Cardiac fibroblast (primary cell): Measurements from ENCODE around the gene PDE4D.
"Not testable (repeated sequence)": the region's sequence is repeated elsewhere in the genome, so short reads cannot be mapped to it uniquely, and the experiment has no call there.

Source experiments
- DNase-seq, 2 donors: peaks; one replicate each; pipeline versions ENCODE4 v3.0.0 to v3.0.0-alpha.2; 2010; ENCODE audit warnings: low read depth in 2 of 2
- H3K4me3 ChIP-seq, 2 donors: replicated peaks in 1 of 2; 1 replicate in 1 of 2; 2 replicates in 1 of 2; pipeline ENCODE4 v1.5.1; 2011; ENCODE audit warnings: low read depth in 2 of 2, low read length in 2 of 2, mild to moderate bottlenecking in 2 of 2, moderate library complexity in 1 of 2
- TF ChIP-seq, protein P1 (sequence below): IDR thresholded peaks from one replicate; pipeline ENCODE4 v1.5.1; 2011; ENCODE audit warnings: low read depth, mild to moderate bottlenecking, low read length, inconsistent platforms

The PDE4D gene

DNA sequence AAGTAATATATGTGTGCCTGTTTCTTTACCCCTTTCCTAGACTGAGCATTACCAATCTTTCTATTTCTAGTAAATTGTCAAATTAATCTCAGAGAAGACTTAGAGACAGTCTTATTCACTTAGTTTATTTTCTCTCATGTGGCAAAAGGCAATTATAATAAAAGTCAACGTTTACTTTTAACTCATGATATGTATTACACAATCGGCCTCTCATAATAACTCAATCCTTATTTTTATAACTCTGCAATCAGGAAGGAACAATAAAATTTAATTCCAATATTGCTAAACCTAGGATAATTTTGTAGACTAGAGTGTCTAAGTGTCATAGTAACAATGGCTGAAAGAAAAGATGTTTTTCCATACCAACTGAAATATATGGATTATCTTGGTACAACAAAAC lies 214.6 kb downstream of the PDE4D start:
- H3K4me3 ChIP-seq = no peak overlapping the region
- DNase-seq = no peak
- TF ChIP-seq, protein P1, sequence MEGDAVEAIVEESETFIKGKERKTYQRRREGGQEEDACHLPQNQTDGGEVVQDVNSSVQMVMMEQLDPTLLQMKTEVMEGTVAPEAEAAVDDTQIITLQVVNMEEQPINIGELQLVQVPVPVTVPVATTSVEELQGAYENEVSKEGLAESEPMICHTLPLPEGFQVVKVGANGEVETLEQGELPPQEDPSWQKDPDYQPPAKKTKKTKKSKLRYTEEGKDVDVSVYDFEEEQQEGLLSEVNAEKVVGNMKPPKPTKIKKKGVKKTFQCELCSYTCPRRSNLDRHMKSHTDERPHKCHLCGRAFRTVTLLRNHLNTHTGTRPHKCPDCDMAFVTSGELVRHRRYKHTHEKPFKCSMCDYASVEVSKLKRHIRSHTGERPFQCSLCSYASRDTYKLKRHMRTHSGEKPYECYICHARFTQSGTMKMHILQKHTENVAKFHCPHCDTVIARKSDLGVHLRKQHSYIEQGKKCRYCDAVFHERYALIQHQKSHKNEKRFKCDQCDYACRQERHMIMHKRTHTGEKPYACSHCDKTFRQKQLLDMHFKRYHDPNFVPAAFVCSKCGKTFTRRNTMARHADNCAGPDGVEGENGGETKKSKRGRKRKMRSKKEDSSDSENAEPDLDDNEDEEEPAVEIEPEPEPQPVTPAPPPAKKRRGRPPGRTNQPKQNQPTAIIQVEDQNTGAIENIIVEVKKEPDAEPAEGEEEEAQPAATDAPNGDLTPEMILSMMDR = no peak

DNA sequence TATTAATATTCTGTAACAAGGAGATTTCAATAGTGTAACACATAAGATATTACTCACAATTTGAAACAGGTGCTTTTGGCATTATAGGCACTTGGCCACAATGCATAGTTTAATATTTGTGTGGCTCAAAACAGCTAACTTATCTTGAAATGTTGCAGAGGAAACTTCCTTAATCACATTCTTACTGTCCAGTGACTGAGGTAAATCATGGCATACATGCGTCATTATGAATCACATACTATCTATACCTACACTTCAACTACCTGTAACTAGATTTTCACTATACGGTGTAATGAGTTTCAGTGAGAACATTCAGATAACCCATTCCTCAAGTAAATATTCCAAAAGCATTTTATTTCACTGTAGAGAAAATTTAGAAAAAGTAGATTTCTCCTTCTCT lies 218.8 kb downstream of the PDE4D start:
- no peak for DNase-seq
- TF ChIP-seq, protein P1 = no peak
- H3K4me3 ChIP-seq = no peak overlapping the region

DNA sequence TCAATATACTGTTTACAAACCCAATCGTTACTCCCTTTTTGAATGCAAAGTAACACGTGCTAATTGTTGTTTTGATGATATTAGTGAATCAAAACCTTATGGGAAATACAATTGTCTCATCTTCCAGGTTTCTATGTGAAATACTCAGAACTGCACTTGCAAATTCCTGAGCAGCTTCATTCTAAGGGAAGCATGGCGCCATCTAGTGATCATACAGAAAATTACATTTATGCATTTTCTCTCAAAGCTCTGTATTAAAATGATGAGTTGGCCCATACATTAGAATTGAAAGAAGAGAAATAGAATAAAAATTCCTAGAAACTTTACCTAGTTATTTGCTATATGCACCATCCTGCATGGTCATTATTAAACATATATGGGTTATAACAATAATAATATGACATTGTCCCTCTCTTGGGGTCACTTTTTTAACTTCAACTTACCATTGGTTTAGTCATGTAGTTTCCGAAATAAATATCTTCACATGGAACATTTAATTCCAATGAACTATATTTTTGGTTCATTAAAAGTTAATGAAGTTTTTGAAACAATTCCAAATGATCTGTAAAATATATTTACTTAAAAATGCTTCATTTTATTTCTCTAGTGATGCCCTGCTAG lies 220.0 kb downstream of the PDE4D start:
- TF ChIP-seq, protein P1 = peak; percentile 62
- H3K4me3 ChIP-seq = no peak overlapping the region
- DNase-seq = peak; percentile 66 to 75

DNA sequence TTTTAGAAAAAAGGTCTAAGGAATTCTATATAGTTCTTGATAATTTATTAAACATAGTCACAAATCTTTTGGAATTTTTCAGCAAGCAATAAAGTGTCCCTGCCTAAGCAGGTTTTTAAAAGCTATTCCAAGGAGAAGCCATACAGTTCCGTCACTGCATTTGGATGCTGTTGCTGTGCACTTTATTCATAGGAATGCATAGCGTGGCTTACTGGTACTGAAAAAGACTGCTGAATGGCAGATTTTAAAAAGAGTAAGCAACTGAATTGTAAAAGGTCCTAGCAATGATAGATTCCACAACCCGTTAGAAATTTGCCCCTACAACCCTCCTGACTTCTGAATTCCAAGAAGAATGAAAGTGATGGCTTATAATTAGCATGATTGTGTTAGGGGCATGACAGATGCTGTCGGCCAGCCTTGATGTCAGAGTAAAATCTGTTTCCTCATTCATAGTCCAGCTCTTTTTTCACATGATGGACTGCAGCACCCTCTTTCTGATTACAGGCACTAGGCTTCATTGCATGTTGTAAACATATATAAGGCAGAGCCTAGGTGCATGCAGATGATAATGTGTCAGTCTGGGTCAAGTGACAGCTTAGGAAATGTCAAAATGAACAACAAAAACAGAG lies 227.0 kb downstream of the PDE4D start:
- no peak overlapping the region for H3K4me3 ChIP-seq
- TF ChIP-seq, protein P1 = no peak
- no peak for DNase-seq

DNA sequence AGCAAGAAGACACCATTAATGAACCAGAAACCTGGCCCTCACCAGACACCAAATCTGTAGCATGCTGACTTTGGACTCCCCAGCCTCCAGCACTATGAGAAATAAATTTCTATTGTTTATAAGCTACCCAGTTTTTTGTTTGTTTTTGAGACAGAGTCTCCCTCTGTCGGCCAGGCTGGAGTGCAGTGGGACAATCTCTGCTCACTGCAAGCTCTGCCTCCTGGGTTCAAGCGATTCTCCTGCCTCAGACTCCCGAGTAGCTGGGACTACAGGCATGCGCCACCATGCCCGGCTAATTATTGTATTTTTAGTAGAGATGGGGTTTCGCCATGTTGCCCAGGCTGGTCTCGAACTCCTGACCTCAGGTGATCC lies 227.7 kb downstream of the PDE4D start:
- DNase-seq, H3K4me3 ChIP-seq: not testable (repeated sequence)

DNA sequence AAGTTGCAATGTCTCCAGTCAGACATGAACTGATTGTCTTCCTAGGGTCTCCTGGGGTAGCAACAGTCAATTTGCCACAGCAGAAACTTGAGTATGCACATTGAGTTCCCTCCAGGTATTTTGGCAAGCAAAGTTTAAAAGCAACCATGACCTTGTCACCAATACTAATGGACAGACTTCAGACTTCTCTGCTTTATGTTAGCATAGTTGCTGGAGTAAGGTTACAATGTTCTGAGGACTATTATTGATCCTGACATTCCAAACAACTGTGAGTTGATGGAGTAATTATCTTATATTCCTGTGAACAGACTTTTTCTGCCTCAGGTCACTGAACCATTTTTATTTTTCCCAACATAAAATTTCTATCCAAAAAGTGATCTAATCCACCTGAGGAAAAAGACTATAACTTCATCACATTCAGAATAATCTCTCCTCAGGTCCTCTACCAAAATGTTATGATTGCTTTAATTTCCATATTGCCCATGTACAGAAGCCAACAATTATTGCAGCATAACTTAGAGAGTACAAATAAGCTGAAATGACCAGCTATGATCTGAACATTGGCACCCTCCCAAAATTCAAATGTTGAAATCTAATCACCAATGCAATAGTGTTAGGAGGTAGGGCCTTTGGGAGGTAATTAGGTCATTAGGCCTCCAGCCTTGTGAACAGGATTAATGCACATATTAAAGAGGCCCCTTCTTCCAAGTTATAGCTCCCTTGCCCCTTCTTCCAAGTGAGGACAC lies 228.3 kb downstream of the PDE4D start:
- peak; percentile 16 to 27 for DNase-seq
- H3K4me3 ChIP-seq = no peak overlapping the region
- TF ChIP-seq, protein P1 = no peak

DNA sequence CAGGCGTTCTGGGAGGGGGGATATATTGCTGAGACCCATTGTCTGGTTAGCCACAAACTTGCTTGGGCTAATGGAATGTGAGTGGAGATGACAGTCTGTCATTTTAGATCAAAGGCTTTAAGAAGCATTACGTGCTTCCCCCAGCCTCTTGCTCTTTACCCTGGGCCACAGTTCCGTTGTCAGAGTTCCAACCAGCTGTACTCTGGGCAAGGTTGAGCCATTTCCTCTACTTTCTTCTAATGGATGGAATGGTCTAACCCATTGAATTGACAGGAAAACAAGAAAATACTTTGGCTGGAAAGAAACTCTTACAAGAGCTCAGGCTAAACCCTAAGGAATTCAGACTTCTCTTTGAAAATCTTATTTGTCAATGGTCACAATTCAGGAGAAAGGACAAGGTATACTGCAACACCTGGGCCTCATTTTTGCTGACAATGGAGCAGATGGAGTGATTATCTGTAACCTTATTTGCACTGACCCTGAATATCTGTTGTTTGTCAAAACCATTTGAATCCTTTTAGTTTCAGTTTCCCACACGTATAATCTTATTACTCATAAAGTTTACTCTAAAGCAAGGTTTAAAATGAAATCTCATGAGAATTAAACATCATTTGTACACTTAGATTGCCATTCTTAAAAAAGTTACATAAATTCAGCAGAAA lies 231.4 kb downstream of the PDE4D start:
- TF ChIP-seq, protein P1 = no peak
- H3K4me3 ChIP-seq = no peak overlapping the region
- peak; percentile 26 to 53 for DNase-seq
